NCI-H774 (cell line): ENCODE results near the gene TRIM31.

Source experiments
- DNase-seq: peaks from one replicate; lab custom pipeline; 2025; lab: John Stamatoyannopoulos, UW

TRIM31 gene

GRCh38 chr6:30113003-30113759 lies at the start of gene TRIM31:
TRIM31 (minus strand) TSS chr6:30113090; CDS start chr6:30112805, 285 bp downstream.
- DNase-seq, result no peak

- no peak for DNase-seq
Observed at GRCh38 chr6:30162265-30163089, 49.6 kb upstream of the TRIM31 start.

- no peak for DNase-seq
Observed at GRCh38 chr6:30160785-30161531, 48.1 kb upstream of the TRIM31 start, which contains the start of gene TRIM10. TRIM10 (minus strand) TSS chr6:30161211; CDS start chr6:30160858, 353 bp downstream.

GRCh38 chr6:30160008-30160784 lies 47.3 kb upstream of the TRIM31 start:
- DNase-seq, result no peak

GRCh38 chr6:30158475-30159040 lies 45.7 kb upstream of the TRIM31 start:
- no peak for DNase-seq

- no peak for DNase-seq
Observed at GRCh38 chr6:30157999-30158398, 45.1 kb upstream of the TRIM31 start.

- no peak for DNase-seq
Observed at GRCh38 chr6:30157581-30157980, 44.7 kb upstream of the TRIM31 start.

GRCh38 chr6:30156774-30157173 lies 43.9 kb upstream of the TRIM31 start:
- DNase-seq, result no peak

- no peak for DNase-seq
Observed at GRCh38 chr6:30156262-30156599, 43.3 kb upstream of the TRIM31 start.

GRCh38 chr6:30155520-30156261 lies 42.8 kb upstream of the TRIM31 start:
- no peak for DNase-seq

GRCh38 chr6:30154709-30155519 lies 42.0 kb upstream of the TRIM31 start:
- DNase-seq, result no peak

GRCh38 chr6:30154061-30154460 lies 41.2 kb upstream of the TRIM31 start:
- DNase-seq, result no peak

- no peak for DNase-seq
Observed at GRCh38 chr6:30152910-30153610, 40.2 kb upstream of the TRIM31 start.

- no peak for DNase-seq
Observed at GRCh38 chr6:30152016-30152673, 39.3 kb upstream of the TRIM31 start.

- DNase-seq, result no peak
Observed at GRCh38 chr6:30151580-30151979, 38.7 kb upstream of the TRIM31 start.

- no peak for DNase-seq
Observed at GRCh38 chr6:30150671-30151395, 37.9 kb upstream of the TRIM31 start.

- DNase-seq, result no peak
Observed at GRCh38 chr6:30149858-30150550, 37.1 kb upstream of the TRIM31 start.
